Stimulated activated CD4-positive, alpha-beta T cell treated with anti-CD3 and anti-CD28 coated beads, Interleukin-4, amount 100 ng/mL, for 48 hours (primary cell): ENCODE results near the gene CDC23.
"Not testable (repeated sequence)": the region's sequence is repeated elsewhere in the genome, so short reads cannot be mapped to it uniquely, and the experiment has no call there.

Source experiments
- DNase-seq, 2 donors: peaks; one replicate each; pipeline ENCODE4 v3.0.0-alpha.2; 2020; ENCODE audit warnings: low read depth in 2 of 2

The CDC23 gene, protein sequence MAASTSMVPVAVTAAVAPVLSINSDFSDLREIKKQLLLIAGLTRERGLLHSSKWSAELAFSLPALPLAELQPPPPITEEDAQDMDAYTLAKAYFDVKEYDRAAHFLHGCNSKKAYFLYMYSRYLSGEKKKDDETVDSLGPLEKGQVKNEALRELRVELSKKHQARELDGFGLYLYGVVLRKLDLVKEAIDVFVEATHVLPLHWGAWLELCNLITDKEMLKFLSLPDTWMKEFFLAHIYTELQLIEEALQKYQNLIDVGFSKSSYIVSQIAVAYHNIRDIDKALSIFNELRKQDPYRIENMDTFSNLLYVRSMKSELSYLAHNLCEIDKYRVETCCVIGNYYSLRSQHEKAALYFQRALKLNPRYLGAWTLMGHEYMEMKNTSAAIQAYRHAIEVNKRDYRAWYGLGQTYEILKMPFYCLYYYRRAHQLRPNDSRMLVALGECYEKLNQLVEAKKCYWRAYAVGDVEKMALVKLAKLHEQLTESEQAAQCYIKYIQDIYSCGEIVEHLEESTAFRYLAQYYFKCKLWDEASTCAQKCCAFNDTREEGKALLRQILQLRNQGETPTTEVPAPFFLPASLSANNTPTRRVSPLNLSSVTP

DNA sequence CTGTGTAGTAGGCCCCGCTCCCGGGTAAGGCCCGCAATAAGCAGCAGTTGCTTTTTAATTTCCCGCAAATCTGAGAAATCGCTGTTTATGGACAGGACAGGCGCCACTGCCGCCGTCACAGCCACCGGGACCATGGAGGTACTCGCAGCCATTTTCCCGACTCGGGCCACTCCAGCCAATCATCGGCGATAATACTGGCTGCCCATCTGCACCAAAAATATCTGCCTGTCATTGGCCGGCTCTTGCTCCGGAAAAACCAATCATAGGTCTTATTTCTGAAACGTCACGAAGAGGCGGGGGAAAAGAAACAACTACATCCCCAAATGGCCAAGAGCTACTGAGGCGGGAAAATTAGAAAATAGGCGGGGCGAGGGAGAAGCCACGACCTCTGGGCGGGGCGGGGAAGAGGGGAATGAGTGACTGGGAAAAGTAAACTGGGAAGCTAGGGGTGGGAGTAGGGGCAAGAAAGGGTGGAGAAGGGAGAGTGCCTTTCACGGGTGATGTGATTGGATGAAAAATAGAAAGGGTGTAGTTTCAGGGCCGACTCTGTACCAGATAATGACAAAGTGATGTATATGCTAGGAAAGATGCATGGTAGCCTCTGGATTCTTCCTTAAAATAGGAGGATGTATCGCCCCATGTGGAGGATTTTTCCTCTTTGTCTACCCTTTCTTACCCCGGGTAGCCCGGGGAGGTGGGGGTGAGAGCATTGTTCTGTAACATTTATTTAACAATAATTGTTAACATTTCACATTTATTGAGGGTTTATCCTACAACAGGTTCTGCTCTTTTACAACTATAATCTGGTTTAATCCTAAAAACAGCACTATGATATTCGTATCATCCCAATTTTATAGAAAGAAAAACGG, at the start of gene CDC23:
CDC23 (minus strand) TSS at position 163 of the 869 bp plus-strand sequence; CDS start at position 152, 11 bp downstream.
- peak; percentile 80 to 84 for DNase-seq

DNA sequence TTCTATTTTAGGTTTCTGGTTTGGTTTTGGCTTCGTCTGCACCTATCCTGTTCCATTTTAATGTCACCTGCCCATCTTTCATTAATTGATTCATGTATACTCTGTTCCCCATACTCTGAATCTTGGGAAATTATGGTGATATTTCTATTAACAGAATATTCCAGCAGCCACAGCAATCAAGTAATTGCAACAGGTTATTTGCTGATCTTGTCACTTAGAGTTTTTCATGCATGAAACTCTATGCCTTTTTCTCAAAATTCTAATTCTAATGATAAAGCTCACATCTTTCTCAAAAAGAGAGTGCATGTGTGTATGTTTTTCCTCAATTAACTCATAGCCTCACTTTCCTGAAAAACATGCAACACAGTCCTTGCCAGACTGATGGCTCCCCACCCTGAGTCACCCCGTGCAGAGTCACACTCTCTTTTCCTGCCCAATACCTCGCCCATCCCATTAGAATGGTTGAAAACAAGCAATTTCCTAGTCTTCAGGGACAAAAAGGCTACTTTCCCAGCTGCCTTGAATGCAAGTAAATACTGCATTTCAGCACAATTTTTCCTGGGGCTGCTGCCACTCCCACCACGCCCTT, 45.7 kb upstream of the CDC23 start:
- DNase-seq, result no peak

DNA sequence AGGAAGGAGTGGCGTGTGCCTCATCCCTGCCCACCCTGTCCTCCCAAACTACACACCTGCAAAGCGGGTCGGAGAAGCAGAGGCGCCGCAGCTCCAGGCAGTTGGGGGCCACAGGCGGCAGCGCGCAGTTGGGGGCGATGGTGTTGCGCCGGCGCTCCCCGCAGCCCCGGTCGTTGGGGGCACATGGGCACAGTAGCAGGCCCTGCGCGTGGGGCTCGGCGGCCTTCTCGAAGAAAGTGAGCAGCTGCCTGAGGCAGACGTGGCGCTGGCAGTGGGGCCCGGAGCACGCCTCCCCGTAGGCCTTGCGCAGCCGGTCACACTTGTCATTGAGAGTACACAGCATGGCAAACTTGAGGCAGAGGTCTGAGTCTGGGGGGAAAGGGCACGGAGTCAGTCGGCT, 44.5 kb upstream of the CDC23 start:
- DNase-seq, result no peak

DNA sequence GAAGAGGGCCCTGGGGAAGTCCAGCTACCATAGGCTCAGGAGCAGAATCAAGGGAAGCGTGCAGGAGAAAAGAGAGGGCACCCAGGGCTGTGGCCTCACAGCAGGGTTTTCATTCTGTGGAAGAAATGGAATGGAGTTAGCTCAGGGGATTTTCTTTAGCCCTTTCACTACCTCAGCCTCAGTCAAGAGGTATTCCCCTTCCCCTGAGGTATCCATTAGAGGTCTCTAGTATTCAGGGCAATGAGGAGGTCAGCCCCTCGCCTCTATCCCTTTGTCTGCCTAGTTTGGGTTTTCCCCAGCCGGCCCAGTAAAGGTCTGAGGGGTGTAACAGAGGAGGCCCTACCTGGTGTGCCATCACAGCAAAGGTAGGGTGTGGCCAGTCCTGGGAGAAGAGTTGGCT, 39.8 kb upstream of the CDC23 start:
- no peak for DNase-seq

DNA sequence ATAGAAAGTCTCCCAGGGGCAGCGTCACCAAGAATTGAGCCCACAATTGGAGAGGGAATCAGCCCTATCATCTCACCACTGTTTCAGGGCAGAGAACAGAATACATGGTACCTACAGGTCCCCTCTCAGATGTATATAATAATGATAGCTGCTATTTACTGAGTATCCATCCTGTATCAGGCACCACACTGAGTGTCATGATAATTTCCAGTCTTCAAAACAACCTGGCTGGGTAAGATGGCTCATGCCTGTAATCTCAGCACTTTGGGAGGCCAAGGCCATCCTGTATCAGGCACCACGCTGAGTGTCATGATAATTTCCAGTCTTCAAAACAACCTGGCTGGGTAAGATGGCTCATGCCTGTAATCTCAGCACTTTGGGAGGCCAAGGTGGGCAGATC, 34.7 kb upstream of the CDC23 start:
- DNase-seq, result not testable (repeated sequence)

DNA sequence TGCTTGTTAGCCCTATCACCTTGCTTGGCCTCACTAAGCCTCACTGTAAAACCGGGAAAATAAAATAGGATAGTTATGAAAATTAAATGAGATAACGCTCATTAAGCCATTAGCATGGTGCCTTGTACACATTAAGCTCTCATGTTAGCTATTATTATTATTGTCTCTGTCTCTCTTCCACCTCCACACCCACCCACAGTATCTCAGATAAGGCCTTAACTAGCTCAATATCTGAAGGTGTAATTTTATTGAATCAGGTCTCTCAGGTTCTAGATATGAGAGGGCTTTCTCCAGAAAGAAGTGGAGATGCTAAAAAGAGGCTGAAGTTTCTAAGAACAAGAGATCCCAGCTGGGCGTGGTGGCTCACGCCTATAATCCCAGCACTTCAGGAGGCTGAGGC, 33.7 kb upstream of the CDC23 start:
- DNase-seq, result no peak

DNA sequence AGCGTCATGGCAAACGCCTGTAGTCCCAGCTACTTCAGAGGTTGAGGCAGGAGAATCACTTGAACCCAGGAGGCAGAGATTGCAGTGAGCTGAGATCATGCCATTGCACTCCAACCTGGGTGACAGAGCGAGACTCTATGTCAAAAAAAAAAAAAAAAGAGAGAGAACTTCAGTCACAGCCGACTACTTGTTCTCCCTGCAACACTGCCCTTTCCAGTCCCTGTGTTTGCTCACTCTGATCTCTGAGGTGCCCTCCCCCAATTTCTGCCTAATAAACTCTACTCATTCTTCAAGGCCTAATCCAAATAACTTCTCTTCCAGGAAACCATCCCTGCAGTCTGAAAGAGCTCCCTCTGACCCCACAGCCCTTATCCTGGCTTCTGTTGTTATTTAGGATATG, 33.2 kb upstream of the CDC23 start:
- DNase-seq, result no peak

DNA sequence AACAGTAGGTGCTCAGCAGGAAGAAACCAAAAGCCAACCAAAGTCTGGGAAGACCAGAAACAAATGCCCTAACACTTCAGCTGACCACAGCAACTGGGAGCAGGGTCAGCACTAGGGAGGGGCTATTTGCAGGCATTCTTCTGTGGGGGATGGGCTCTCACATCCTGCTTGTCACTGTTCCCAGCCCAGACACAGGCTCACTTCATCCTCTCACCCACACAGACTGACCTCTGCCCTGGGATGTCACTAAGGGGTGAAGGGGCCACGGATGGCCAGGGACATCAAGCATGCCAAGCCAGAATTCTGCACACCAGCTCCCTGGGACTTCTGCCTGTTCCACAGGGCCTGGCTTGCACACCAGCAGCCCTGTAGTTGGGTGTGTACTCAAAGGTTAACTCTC, 32.6 kb upstream of the CDC23 start:
- no peak for DNase-seq

DNA sequence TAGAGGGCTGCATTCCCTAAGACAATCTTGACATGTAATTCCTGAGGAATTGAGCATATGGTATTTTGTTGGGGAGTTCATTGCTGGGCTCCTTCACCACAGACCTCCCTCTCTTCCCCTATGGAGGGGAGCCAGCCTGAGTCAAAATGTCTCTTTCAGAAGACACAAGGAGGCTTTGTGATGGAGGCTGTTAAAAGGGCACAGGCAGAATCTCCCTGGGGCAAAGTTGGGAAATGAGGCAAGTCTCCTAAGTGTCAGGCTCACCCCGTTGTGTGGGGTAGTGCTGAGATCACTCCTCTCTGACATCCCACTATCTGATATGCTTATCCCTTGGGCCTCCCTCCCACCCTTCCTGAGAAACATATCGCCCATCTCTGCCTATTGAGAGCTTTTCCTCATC, 30.7 kb upstream of the CDC23 start:
- DNase-seq, result no peak

DNA sequence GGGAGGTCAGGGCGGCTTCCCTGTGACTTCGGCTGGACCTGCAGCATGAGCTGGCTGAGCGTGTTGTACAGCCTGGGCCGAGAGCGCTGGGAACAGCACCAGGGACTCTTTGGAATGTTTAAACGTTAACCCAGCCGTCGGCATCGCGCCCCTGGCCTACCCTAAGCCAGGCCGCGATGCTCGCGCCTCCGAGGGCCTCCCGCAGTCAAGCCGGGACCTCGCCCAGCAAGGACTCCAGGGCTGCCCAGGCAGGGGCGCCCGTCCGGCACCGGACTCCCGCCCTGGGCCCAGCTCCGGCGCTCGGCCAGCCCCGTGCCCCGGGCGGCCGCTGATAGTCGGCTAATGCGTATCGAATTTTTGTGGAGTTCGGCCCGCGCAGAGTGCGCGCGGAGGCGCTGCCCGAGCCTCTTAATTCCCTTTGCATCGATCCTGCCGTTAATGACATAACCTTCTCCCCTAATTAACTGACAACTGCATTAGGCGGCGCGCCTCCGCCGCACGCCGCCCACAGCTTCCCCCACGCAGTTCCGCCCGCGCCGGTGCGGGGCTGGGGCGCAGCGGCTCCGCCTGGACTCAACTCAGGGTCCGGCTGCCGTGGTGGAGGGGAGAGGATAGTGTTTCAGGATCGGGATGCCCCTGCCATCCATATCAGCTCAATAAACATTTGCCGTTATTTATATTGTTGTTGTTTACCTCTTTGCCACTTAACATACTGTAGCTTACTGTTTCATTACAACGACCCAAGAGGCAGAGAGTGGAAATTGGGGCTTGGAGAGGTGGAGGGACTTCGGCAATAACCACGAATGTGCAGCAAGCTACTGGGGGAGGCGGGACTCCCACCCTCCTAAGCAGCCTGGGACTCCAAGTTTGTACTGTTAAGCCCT, 28.8 kb upstream of the CDC23 start:
- DNase-seq, result no peak

DNA sequence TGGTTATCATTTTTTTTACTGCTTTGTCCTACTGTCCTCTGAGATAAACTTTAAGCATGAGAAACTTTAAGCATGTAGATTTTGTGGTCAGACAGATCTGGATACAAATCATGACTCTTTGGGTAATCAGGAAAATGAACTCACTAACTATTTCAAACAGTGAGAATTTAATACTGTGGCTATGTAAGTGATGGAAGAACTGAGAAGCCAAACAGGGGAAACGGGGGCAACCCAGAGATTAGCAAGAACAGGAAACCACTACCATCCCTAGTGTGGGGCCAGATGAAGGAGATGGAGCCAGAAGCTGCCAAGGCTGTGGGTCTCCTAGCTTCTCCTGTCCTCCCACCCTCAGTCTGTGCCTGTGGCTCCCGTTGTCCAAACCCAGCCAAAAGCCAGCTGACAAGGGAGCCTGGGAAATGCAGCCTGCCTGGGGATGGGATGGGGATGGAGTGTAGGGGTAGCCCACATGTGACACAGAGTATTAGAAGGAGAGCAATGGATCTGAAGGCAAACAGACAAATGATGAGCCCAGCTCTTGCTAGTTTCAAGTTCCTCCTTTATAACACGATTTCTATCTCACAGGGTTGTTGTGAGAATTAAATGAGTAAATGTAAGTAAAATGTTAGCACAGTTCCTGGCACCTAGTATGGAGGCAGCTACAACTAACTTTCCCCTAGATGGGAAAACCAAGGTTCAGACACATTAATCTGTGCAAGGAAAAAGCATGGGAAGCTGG, 27.7 kb upstream of the CDC23 start:
- DNase-seq, result peak in 1 of 2 donors; percentile 7

DNA sequence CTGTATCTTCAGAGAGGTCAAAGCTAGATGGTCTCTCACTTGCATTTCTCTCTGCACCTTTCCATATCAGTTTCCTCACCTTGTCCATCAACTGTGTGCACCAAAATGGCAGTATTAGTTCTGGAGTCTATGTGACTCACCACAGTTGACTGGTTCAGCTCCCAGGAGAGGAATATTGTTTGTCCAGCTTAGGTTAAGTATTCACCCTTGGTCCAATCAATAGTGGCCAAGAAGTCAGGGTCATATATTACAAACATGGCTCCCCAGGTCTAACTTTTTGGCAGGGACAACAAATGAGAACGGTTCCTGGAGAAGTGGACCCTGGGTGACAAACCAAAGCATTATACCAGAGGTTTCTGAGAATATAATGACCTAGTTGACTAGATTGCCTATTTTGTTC, 24.9 kb upstream of the CDC23 start:
- DNase-seq, result no peak

DNA sequence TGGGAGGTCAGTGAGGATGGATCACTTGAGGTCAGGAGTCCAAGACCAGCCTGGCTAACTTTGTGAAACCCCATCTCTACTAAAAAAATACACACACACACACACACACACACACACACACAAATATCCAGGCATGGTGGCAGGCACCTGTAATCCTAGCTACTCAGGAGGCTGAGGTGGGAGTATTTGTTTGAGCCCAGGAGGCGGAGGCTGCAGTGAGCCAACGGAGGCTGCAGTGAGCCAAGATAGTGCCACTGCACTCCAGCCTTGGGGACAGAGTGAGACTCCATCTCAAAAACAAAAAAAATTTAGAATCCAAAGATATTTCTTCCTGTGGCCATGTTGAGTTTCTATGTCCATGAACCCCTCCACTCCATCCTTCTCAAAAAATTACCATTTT, 21.5 kb upstream of the CDC23 start:
- no peak for DNase-seq

DNA sequence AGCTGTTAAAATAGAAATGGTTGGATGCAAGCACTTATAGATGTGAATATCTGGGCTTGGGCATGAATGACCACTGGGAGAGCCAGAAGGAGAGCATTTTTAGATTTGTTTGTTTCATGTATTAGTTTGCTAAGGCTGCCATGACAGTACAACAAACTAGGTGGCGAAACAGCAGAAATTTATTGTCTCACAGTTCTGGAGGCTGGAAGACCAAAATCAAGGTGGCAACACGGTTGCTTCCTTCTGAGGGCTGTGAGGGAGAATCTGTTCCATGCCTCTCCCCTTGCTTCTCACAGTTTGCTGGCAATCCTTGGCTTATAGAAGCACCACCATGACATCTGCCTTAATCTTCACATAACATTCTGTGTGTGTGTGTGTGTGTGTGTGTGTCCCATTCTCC, 20.2 kb upstream of the CDC23 start:
- no peak for DNase-seq

DNA sequence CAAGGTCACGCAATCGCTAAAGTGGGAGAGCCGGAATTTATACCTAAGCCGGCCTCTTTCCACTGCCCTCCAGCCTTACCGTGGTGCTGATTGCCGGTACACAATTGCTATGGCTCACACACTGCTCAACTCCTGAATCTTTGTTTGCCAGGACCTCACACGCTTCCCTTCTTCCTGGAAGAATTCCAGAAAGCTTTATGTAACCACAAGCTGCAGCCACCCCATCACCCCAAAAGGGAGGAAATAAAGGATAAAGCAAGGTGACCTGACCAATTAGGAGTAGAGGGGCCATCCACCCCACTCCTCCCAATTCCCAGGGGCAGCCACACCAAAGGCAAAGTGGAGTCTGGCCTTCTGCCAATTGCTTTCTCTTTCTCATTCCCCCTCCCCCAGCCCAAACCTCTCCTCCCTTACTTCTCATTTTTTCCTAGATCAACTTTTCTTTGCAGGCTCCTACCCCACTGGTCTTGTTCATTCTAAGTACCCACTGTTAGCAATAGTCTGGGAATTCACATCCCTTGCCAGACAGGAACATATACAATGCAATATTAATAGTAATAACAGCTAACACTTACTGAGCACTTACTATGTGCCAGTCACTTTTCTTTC, 18.0 kb upstream of the CDC23 start:
- no peak for DNase-seq

DNA sequence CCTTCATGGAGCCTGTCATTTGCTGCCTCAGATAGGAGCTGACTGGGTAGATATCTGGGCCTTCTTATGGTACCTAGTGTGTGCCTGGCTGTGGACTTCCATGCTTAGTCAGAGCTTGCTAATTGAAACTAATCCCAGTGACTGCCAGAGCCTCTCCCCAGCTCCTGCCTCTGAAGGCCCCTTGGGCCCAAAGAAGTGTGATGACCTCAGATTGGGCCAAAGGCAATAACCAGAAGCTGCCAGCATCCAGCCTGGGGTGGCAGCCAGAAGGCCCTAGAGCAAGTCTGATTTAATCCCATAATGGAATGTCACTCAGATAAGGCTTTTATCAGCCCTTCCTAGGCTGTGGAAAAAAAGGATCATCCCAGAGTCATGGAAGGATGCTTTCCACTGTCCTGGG, 17.1 kb upstream of the CDC23 start:
- no peak for DNase-seq

DNA sequence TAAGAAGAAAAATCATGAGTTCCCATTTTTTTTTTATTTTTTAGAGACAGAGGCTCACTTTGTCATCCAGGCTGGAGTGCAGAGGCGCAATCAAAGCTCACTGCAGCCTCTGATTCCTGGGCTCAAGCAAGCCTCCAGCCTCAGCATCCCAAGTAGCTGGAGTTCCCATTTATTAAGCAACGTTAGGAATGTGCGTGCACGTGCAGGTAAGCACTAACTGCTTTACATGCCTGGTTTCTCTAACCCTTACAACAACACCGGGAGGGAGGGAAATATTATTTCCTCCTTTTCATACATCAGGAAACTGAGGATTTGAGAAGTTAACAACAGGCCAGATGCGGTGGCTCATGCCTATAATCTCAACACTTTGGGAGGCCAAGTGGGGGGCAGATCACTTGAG, 16.3 kb upstream of the CDC23 start:
- DNase-seq, result no peak

DNA sequence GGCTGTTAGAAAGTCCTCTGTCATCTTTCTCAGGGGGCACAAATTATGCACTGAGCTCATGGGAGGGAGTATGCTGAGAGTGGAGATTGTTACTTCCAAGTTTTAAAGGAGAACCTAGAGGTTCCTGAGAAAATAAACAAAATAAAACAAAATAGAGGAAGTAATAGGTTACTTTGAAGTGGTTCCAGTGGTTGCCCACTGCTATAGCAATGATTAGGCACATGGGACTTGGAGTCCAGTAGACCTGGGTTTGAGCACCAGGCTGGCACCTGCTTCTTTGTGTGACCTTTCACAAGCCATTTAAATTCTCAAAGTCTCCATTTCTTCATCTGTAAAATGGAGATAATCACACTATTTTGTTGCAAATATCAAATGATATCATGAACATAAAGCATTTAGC, 13.8 kb upstream of the CDC23 start:
- DNase-seq, result no peak

DNA sequence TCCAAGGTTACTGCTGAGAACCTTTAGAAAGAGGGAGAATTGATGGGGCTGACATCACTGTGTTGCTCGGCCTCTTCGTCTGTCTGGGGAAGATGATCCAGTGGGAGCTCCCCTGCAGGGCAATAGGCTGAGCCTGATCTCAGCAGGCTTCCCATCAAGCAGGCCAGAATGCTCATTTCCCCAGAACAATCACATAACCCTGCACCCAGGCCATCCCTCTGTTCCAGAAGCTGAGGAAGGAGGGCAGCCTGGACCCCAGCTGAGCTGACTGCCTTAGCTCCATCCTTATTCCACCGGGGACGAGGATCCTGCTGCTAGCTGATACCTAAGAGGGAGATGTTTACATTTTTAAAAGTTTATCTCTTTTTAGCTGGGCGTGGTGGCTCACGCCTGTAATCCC, 11.6 kb upstream of the CDC23 start:
- DNase-seq, result no peak

DNA sequence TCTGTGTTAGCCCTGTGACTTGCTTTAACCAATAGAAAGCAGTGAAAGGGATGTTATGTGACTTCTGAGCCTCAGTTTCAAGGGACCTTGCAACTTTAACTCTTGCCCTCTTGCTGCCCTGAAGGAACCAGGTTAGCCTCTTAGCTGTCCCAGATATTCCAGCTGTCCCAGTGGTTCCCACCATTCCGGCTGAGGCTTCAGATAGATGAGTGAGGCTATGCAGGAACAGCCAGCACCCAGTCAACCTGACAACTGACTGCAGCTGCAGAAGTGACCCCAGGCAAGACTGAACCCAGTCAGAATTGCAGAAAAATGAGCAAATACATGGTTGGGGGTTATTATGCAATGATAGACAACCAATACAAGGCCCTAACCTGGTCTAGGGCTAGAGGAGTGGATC, 10.4 kb upstream of the CDC23 start:
- no peak for DNase-seq
